H1 (cell line): ENCODE measurements around the gene DOLK. TPM values are rescaled to one million over a fixed set of nuclear protein-coding genes. Genes with fewer than 3 reads are reported as not detected.

Source experiments
- CTCF ChIA-PET: fragments of 300-600 bp; sonication (Branson Sonifier 250); formaldehyde crosslinking; loops from one replicate; lab custom pipeline; 2021; ENCODE audit not compliant: partially characterized antibody; lab: Charles Lee
- POLR2A ChIA-PET: fragments of 300-600 bp; sonication (Branson Sonifier 250); formaldehyde crosslinking; loops from one replicate; lab custom pipeline; 2021; ENCODE audit warnings: inconsistent platforms; ENCODE audit not compliant: partially characterized antibody; lab: Charles Lee
- DNase-seq, 2 experiments: peaks; one replicate each; pipeline versions ENCODE4 v3.0.0 to v3.0.0-alpha.2; 2010 to 2022; ENCODE audit warnings: low spot score in 2 of 2, low read depth in 1 of 2, mixed read lengths in 1 of 2
- FAIRE-seq: peaks from 2 replicates; lab custom pipeline; 2011; peaks lifted over from hg19 to GRCh38; lab: Jason Lieb, UNC
- H2AFZ ChIP-seq: 2 replicates; pipeline ENCODE4 v1.8.1; 2012; ENCODE audit warnings: low read length, inconsistent platforms
- H2AK5ac ChIP-seq: 2 replicates; pipeline ENCODE4 v1.6.1; 2013; ENCODE audit warnings: low read depth, low read length
- H2BK120ac ChIP-seq: replicated peaks from 2 replicates; pipeline ENCODE3; 2013; ENCODE audit warnings: low read depth, low read length, inconsistent platforms
- H2BK12ac ChIP-seq: 2 replicates; pipeline ENCODE4 v1.6.1; 2013; ENCODE audit warnings: low read depth, low read length
- H2BK15ac ChIP-seq: 2 replicates; pipeline ENCODE4 v1.6.1; 2013; ENCODE audit warnings: low read length
- H2BK20ac ChIP-seq: 2 replicates; pipeline ENCODE4 v1.6.1; 2013; ENCODE audit warnings: low read length
- H2BK5ac ChIP-seq: 2 replicates; pipeline ENCODE4 v1.6.1; 2013; ENCODE audit warnings: low read depth, low read length
- H3K14ac ChIP-seq: 2 replicates; pipeline ENCODE4 v1.6.1; 2013; ENCODE audit warnings: inconsistent platforms; ENCODE audit not compliant: insufficient read length
- H3K18ac ChIP-seq: 2 replicates; pipeline ENCODE4 v1.6.1; 2013; ENCODE audit warnings: low read length; ENCODE audit errors: extremely low read depth
- H3K23ac ChIP-seq: 2 replicates; pipeline ENCODE4 v1.6.1; 2013; ENCODE audit warnings: inconsistent platforms; ENCODE audit not compliant: insufficient read length
- H3K23me2 ChIP-seq: 2 replicates; pipeline ENCODE4 v1.6.1; 2013; ENCODE audit warnings: low read depth, low read length
- H3K27ac ChIP-seq: 2 replicates; pipeline ENCODE4 v1.6.1; 2011; ENCODE audit warnings: low read depth, low read length, inconsistent platforms
- H3K27me3 ChIP-seq, 4 experiments: replicated peaks in 1 of 4; 1 replicate in 1 of 4; 2 replicates in 3 of 4; pipeline versions ENCODE4 v1.6.1 to v1.8.1; 2011 to 2013; ENCODE audit warnings: low read length in 3 of 4, mild to moderate bottlenecking in 3 of 4, inconsistent platforms in 2 of 4, mixed read lengths in 2 of 4, moderate library complexity in 1 of 4; ENCODE audit not compliant: control insufficient read depth in 3 of 4, insufficient read depth in 3 of 4; ENCODE audit errors: extremely low read depth in 1 of 4
- H3K36me3 ChIP-seq, 4 experiments: 2 replicates each; pipeline versions ENCODE4 v1.6.1 to v1.8.1; 2011 to 2013; ENCODE audit warnings: mild to moderate bottlenecking in 4 of 4, low read length in 3 of 4, moderate library complexity in 2 of 4, control low read depth in 1 of 4, inconsistent platforms in 1 of 4; ENCODE audit not compliant: insufficient read depth in 4 of 4, control insufficient read depth in 2 of 4
- H3K4ac ChIP-seq: replicated peaks from 2 replicates; pipeline ENCODE3; 2013; ENCODE audit warnings: low read length, low read depth, mixed read lengths, inconsistent platforms; ENCODE audit not compliant: insufficient read length
- H3K4me1 ChIP-seq, 4 experiments: replicated peaks in 1 of 4; 1 replicate in 1 of 4; 2 replicates in 3 of 4; pipeline versions ENCODE4 v1.6.1 to v1.8.1; 2011 to 2013; ENCODE audit warnings: low read length in 3 of 4, inconsistent platforms in 2 of 4, mixed read lengths in 1 of 4; ENCODE audit not compliant: insufficient read depth in 4 of 4, control insufficient read depth in 3 of 4
- H3K4me2 ChIP-seq, 2 experiments: 2 replicates each; pipeline versions ENCODE4 v1.6.1 to v1.8.1; 2011 to 2013; ENCODE audit warnings: low read depth in 2 of 2, low read length in 2 of 2, control low read depth in 1 of 2, inconsistent platforms in 1 of 2, mild to moderate bottlenecking in 1 of 2; ENCODE audit not compliant: insufficient read depth in 1 of 2
- H3K4me3 ChIP-seq, 4 experiments: fragments of 200-600, 300-600 bp in 1 of 4; sonication (generic), shearing (Covaris generic), sonication (Bioruptor Twin) in 1 of 4; 2 replicates each; pipeline versions ENCODE4 v1.5.1 to v1.8.1; 2011 to 2016; ENCODE audit warnings: low read length in 4 of 4, low read depth in 3 of 4, control low read depth in 2 of 4, inconsistent platforms in 2 of 4, mild to moderate bottlenecking in 2 of 4, mixed read lengths in 1 of 4, moderate library complexity in 1 of 4; ENCODE audit not compliant: insufficient read depth in 2 of 4; ENCODE audit errors: extremely low read depth in 1 of 4
- H3K56ac ChIP-seq: replicated peaks from 2 replicates; pipeline ENCODE3; 2013; ENCODE audit warnings: low read depth, mild to moderate bottlenecking, mixed read lengths, low read length, inconsistent platforms; ENCODE audit not compliant: insufficient read length
- H3K79me1 ChIP-seq: 2 replicates; pipeline ENCODE4 v1.6.1; 2013; ENCODE audit warnings: low read depth, low read length, control low read depth
- H3K79me2 ChIP-seq, 2 experiments: 2 replicates each; pipeline versions ENCODE4 v1.6.1 to v1.8.1; 2012 to 2013; ENCODE audit warnings: low read length in 2 of 2, mild to moderate bottlenecking in 2 of 2, inconsistent platforms in 1 of 2; ENCODE audit not compliant: insufficient read depth in 2 of 2, control insufficient read depth in 1 of 2
- H3K9ac ChIP-seq, 4 experiments: replicated peaks in 1 of 4; 1 replicate in 1 of 4; 2 replicates in 3 of 4; pipeline versions ENCODE4 v1.6.1 to v1.8.1; 2011 to 2013; ENCODE audit warnings: low read depth in 3 of 4, low read length in 3 of 4, control low read depth in 2 of 4, mild to moderate bottlenecking in 2 of 4, moderate library complexity in 2 of 4, inconsistent platforms in 1 of 4; ENCODE audit errors: extremely low read depth in 1 of 4
- H3K9me3 ChIP-seq, 2 experiments: 2 replicates each; pipeline versions ENCODE4 v1.6.1 to v1.8.1; 2012 to 2013; ENCODE audit warnings: mild to moderate bottlenecking in 2 of 2, moderate library complexity in 2 of 2, control low read depth in 1 of 2, inconsistent platforms in 1 of 2, low read depth in 1 of 2, low read length in 1 of 2, mixed read lengths in 1 of 2; ENCODE audit not compliant: insufficient read depth in 2 of 2
- H4K20me1 ChIP-seq, 2 experiments: replicated peaks in 1 of 2; 2 replicates each; pipeline versions ENCODE3 to v1.8.1; 2011 to 2013; ENCODE audit warnings: inconsistent platforms in 2 of 2, low read length in 2 of 2, mild to moderate bottlenecking in 1 of 2; ENCODE audit not compliant: insufficient read depth in 2 of 2, control insufficient read depth in 1 of 2
- H4K5ac ChIP-seq: 2 replicates; pipeline ENCODE4 v1.6.1; 2013; ENCODE audit warnings: low read length, low read depth, mixed read lengths, inconsistent platforms; ENCODE audit not compliant: insufficient read length
- H4K8ac ChIP-seq: 2 replicates; pipeline ENCODE4 v1.8.0; 2013; ENCODE audit warnings: mild to moderate bottlenecking, moderate library complexity, low read length, inconsistent platforms; ENCODE audit not compliant: insufficient read depth; ENCODE audit errors: extremely low read depth
- H4K91ac ChIP-seq: replicated peaks from 2 replicates; pipeline ENCODE3; 2013; ENCODE audit warnings: low read length, mixed read lengths, inconsistent platforms; ENCODE audit not compliant: insufficient read length
- CBX8 ChIP-seq: fragments of 300-800, 300-1000 bp; sonication (generic); IDR thresholded peaks from 2 replicates; pipeline ENCODE4 v1.7.1; 2016; ENCODE audit warnings: low read depth, low read length, borderline replicate concordance
- CHD1 ChIP-seq: IDR thresholded peaks from 2 replicates; pipeline ENCODE4 v1.6.1; 2012; ENCODE audit warnings: low read depth, low read length, improper control_type of control experiment
- CHD2 ChIP-seq: IDR thresholded peaks from 2 replicates; pipeline ENCODE4 v1.6.1; 2012; ENCODE audit warnings: low read length, improper control_type of control experiment
- CTCF ChIP-seq, 3 experiments: IDR thresholded peaks; 1 replicate in 2 of 3; 2 replicates in 1 of 3; pipeline versions ENCODE4 v1.5.1 to v1.6.1; 2011; ENCODE audit warnings: low read length in 3 of 3, mild to moderate bottlenecking in 3 of 3, inconsistent platforms in 2 of 3, low read depth in 1 of 3, moderate library complexity in 1 of 3; ENCODE audit not compliant: insufficient read depth in 1 of 3; ENCODE audit errors: control extremely low read depth in 1 of 3
- JUN ChIP-seq: IDR thresholded peaks from 2 replicates; pipeline ENCODE4 v1.6.1; 2011; ENCODE audit warnings: low read depth, mild to moderate bottlenecking, improper control_type of control experiment, low read length
- KDM1A ChIP-seq: fragments of 200-600, 300-600 bp; sonication (generic); IDR thresholded peaks from 2 replicates; pipeline ENCODE4 v1.7.1; 2016; ENCODE audit warnings: mild to moderate bottlenecking, low read length, borderline replicate concordance
- PHF8 ChIP-seq: fragments of 200-600 bp; sonication (generic); conservative IDR thresholded peaks from 2 replicates; pipeline ENCODE4 v1.7.1; 2012; ENCODE audit warnings: low read depth, mild to moderate bottlenecking, inconsistent platforms, low read length, moderate library complexity
- POLR2AphosphoS5 ChIP-seq: IDR thresholded peaks from 2 replicates; pipeline ENCODE4 v1.6.1; 2011; ENCODE audit warnings: low read depth, low read length
- SAP30 ChIP-seq: fragments of 300-600 bp; sonication (generic); IDR thresholded peaks from 2 replicates; pipeline ENCODE4 v1.7.1; 2012; ENCODE audit warnings: low read length, moderate library complexity, mild to moderate bottlenecking, inconsistent platforms; ENCODE audit not compliant: insufficient read depth, insufficient replicate concordance
- WGBS, 2 experiments: shearing (Covaris generic) in 1 of 2; methylation state at CpG; one replicate each; pipeline versions ENCODE4 v1.1.6 to v1.1.7; 2013 to 2015; ENCODE audit warnings: low lambda C conversion rate in 2 of 2, mixed read lengths in 2 of 2, inconsistent platforms in 1 of 2, low coverage in 1 of 2, missing lambda C conversion rate in 1 of 2; ENCODE audit not compliant: insufficient replicate concordance in 2 of 2, insufficient coverage in 1 of 2, insufficient read length in 1 of 2; ENCODE audit errors: extremely low coverage in 1 of 2, missing lambda C conversion rate in 1 of 2; 5-methylcytosine and 5-hydroxymethylcytosine counted together
- polyA plus RNA-seq, 7 experiments: library from polyadenylated mRNA; depleted of rRNA in 3 of 7; stranded (reverse) in 5 of 7; unstranded in 2 of 7; fragments of >200 nt in 5 of 7; fragments of 200-250 nt in 2 of 7; gene quantifications; 1 replicate in 5 of 7; 2 replicates in 1 of 7; 4 replicates in 1 of 7; pipeline versions ENCODE4 v1.2.1 to v1.2.3, GENCODE V29; 2011 to 2013; ENCODE audit warnings: missing spikeins in 2 of 7, mixed read lengths in 2 of 7
- total RNA-seq: library from RNA; stranded (reverse); fragmentation: NEBNext Ultra II Directional; extraction: Animal tissue kit (Norgen Biotek cat#: 25700); gene quantifications from 2 replicates; pipeline ENCODE4 v1.2.1, GENCODE V29; 2021
- TF ChIP-seq, protein P1 (sequence below): IDR thresholded peaks from 2 replicates; pipeline ENCODE4 v1.6.1; 2011; ENCODE audit warnings: low read depth, mild to moderate bottlenecking, low read length; ENCODE audit not compliant: insufficient read depth

Gene DOLK
- total and polyA plus RNA-seq, 2 of the 8 experiments (the other 6 are each of a cell fraction or from before 2014, with no cell fraction given), result 17.2 to 44.3 TPM

- H3K4me1 ChIP-seq, result no peaks in the 10 kb centered on the region
- CTCF ChIA-PET, result interaction anchor here (0.6 to 1.7 kb wide), 3 partner anchors 13 to 78 kb away, joined by 3 to 6 read pairs (median 4); no protein-coding TSS in a partner anchor
- H3K18ac ChIP-seq, result no peak overlapping the region
- H3K4me3 ChIP-seq, result no peak overlapping the region
- H3K27me3 ChIP-seq, result no peaks in the 10 kb centered on the region
- no peaks in the 10 kb centered on the region for H3K23me2 ChIP-seq
- DNase-seq, result no peak
- no peak overlapping the region for H3K27ac ChIP-seq
- no peak overlapping the region for H3K23ac ChIP-seq
- no peak overlapping the region for H2AFZ ChIP-seq
- 92% methylated on average over 15 of the region's 15 CpGs; no CpG with 5 or more reads in 1 of the 2 experiments for WGBS, 2 experiments
- no peak overlapping the region for H2BK5ac ChIP-seq
- H4K8ac ChIP-seq, result no peak overlapping the region
- FAIRE-seq, result no peak
- H3K9me3 ChIP-seq, result no peaks in the 10 kb centered on the region
- no peak overlapping the region for H2BK15ac ChIP-seq
- POLR2A ChIA-PET, result interaction anchor here (1.1 to 1.7 kb wide), 3 partner anchors 12 to 47 kb away, joined by 3 to 5 read pairs (median 4); no protein-coding TSS in a partner anchor
- H3K79me1 ChIP-seq, result no peaks in the 10 kb centered on the region
- no peak overlapping the region for H2BK12ac ChIP-seq
- no peak overlapping the region for H3K4ac ChIP-seq
- no peaks in the 10 kb centered on the region for H3K79me2 ChIP-seq
- H3K4me2 ChIP-seq, result no peak overlapping the region
- H4K91ac ChIP-seq, result no peak overlapping the region
- no peak overlapping the region for H3K14ac ChIP-seq
- no peak overlapping the region for H4K5ac ChIP-seq
- H2AK5ac ChIP-seq, result no peak overlapping the region
- no peak overlapping the region for H2BK20ac ChIP-seq
- H3K9ac ChIP-seq, result no peak overlapping the region
- no peaks in the 10 kb centered on the region for H4K20me1 ChIP-seq
- H2BK120ac ChIP-seq, result no peak overlapping the region
- peaks cover 0 to 3% (median under 1%) of the 10 kb centered on the region in 4 experiments; a peak in 2 of 8 replicates for H3K36me3 ChIP-seq
- no peak overlapping the region for H3K56ac ChIP-seq
- TF ChIP-seq, protein P1, sequence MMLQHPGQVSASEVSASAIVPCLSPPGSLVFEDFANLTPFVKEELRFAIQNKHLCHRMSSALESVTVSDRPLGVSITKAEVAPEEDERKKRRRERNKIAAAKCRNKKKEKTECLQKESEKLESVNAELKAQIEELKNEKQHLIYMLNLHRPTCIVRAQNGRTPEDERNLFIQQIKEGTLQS, result no peak
- TF ChIP-seq JUN, result no peak
- no peak for TF ChIP-seq CTCF (IDR thresholded peaks at IDR 0.05; ENCODE audit: control extremely low read depth in 1 of 3, insufficient read depth in 1 of 3, low read depth in 1 of 3, low read length in 3 of 3)
- TF ChIP-seq POLR2AphosphoS5, result no peak
- no peak for TF ChIP-seq SAP30
- TF ChIP-seq CHD2, result no peak
- TF ChIP-seq CHD1, result no peak
- no peak for TF ChIP-seq PHF8
- TF ChIP-seq CBX8, result no peak
- TF ChIP-seq KDM1A, result no peak
These were observed 7.0 kb downstream of the DOLK start for GRCh38 chr9:128940271-128940921.
